ENCODE data around the gene KCNC1.

The KCNC1 gene

DNA sequence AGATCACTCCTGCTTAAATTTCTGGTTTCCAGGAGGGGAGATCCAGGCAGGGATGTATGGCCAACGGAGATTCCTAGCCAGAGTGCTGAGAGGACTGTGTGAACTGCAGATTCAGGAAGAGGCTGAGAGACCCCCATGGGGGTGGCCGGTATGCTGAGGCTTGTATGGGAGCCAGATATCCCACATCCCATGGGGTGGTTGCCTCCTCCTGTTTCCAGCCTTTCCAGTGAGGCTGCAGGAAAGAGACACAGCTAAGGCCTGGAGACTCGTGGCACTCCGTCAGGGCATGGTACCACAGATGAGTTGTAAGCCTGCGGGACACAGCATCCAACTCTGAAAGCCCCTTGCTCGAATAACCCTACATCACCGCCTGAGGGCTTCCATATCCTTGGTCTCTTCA lies 16.6 kb upstream of the KCNC1 start:
- no peak for DNase-seq

DNA sequence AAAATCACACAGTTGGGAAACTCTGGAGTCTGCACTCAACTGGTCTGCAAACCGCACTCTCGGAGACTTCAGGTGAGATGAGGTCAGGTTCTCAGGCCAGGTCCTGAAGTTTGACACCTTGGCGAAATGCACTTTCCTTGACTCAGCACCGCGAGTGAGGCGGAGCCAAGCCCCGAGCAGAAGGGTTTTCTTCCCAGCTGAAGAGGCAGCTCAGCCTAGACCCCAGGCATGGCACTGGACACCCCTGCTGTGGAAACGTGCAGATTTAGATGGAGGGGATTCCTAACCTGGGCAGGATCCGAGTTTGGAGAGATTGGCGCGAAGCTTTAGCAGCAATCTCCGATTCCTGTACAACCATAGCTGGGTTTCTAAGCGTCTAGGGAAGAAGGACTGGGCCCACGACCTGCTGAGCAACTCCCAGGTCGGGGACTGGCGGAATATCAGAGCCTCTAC lies 16.0 kb upstream of the KCNC1 start:
- no peak for DNase-seq

DNA sequence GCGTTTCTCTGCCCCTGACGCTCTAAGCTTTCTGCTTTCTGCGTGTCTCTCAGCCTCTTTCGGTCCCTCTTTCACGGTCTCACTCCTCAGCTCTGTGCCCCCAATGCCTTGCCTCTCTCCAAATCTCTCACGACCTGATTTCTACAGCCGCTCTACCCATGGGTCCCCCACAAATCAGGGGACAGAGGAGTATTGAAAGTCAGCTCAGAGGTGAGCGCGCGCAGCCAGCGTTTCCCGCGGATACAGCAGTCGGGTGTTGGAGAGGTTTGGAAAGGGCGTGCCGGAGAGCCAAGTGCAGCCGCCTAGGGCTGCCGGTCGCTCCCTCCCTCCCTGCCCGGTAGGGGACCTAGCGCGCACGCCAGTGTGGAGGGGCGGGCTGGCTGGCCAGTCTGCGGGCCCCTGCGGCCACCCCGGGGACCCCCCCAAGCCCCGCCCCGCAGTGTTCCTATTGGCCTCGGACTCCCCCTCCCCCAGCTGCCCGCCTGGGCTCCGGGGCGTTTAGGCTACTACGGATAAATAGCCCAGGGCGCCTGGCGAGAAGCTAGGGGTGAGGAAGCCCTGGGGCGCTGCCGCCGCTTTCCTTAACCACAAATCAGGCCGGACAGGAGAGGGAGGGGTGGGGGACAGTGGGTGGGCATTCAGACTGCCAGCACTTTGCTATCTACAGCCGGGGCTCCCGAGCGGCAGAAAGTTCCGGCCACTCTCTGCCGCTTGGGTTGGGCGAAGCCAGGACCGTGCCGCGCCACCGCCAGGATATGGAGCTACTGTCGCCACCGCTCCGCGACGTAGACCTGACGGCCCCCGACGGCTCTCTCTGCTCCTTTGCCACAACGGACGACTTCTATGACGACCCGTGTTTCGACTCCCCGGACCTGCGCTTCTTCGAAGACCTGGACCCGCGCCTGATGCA lies 15.3 kb upstream of the KCNC1 start, which contains the start of gene MYOD1:
TSS of gene MYOD1 (plus strand) at position 544 of the 910 bp plus-strand sequence. CDS start at position 756, 212 bp downstream.
- DNase-seq: no peak

DNA sequence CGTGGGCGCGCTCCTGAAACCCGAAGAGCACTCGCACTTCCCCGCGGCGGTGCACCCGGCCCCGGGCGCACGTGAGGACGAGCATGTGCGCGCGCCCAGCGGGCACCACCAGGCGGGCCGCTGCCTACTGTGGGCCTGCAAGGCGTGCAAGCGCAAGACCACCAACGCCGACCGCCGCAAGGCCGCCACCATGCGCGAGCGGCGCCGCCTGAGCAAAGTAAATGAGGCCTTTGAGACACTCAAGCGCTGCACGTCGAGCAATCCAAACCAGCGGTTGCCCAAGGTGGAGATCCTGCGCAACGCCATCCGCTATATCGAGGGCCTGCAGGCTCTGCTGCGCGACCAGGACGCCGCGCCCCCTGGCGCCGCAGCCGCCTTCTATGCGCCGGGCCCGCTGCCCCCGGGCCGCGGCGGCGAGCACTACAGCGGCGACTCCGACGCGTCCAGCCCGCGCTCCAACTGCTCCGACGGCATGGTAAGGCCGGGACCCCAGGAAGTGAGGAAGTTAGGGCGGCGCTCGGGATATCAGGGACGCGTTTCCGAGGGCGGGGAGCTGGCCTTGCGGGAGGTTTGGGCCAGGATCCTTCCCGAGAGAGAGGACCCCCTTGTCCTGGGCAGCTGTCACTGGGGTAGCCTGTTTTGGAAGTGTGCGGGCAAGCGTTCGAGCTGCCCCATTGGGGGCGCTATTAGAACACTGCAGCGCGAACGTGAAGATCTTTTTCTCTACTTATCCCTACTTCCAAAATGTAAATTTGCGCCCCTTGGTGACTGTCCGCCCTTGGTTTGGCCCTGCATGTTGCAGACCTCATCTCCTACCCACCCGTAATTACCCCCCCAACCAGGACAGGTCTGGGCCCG lies 14.4 kb upstream of the KCNC1 start:
- DNase-seq: no peak

DNA sequence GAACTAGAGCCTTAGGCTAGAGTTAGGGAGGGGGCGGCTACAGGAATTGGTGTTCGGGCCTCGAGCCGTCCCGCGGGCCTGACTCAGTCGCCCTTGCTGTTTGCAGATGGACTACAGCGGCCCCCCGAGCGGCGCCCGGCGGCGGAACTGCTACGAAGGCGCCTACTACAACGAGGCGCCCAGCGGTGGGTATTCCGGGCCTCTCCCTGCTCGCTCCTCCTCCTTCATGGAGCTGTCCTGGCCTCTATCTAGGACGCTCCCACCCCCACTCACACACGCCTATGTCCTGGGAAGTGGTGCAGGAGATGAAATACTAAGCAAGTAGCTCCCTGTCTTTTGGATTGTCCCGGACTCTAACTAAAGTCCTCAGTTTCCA lies 13.8 kb upstream of the KCNC1 start:
- DNase-seq: no peak

DNA sequence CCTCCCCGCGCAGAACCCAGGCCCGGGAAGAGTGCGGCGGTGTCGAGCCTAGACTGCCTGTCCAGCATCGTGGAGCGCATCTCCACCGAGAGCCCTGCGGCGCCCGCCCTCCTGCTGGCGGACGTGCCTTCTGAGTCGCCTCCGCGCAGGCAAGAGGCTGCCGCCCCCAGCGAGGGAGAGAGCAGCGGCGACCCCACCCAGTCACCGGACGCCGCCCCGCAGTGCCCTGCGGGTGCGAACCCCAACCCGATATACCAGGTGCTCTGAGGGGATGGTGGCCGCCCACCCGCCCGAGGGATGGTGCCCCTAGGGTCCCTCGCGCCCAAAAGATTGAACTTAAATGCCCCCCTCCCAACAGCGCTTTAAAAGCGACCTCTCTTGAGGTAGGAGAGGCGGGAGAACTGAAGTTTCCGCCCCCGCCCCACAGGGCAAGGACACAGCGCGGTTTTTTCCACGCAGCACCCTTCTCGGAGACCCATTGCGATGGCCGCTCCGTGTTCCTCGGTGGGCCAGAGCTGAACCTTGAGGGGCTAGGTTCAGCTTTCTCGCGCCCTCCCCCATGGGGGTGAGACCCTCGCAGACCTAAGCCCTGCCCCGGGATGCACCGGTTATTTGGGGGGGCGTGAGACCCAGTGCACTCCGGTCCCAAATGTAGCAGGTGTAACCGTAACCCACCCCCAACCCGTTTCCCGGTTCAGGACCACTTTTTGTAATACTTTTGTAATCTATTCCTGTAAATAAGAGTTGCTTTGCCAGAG lies 13.2 kb upstream of the KCNC1 start:
- DNase-seq: no peak

DNA sequence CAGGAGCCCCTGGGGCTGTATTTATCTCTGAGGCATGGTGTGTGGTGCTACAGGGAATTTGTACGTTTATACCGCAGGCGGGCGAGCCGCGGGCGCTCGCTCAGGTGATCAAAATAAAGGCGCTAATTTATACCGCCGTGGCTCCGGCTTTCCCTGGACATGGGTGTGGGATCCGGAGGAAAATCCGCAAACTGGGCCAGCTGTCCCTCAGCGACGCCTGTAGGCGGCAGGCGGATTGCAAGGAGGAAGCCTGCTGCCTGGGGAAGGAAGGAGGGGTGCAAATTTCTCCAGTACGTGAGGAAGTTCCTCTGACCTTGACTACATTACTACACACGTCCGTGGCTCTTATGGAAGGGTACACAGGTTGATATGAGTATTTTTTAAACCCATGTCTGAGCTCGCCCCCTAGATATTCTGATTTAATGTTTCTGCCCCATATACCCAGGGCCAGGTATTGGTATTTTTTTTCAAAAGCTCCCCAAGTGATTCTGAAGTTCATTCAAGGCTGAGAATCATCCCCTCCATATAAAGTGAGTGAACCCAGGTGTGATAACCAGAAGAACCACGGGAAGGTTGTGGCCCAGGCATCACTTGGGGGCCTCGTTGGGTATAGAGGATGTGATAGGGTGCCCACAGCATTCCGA lies 12.5 kb upstream of the KCNC1 start:
- no peak for DNase-seq

DNA sequence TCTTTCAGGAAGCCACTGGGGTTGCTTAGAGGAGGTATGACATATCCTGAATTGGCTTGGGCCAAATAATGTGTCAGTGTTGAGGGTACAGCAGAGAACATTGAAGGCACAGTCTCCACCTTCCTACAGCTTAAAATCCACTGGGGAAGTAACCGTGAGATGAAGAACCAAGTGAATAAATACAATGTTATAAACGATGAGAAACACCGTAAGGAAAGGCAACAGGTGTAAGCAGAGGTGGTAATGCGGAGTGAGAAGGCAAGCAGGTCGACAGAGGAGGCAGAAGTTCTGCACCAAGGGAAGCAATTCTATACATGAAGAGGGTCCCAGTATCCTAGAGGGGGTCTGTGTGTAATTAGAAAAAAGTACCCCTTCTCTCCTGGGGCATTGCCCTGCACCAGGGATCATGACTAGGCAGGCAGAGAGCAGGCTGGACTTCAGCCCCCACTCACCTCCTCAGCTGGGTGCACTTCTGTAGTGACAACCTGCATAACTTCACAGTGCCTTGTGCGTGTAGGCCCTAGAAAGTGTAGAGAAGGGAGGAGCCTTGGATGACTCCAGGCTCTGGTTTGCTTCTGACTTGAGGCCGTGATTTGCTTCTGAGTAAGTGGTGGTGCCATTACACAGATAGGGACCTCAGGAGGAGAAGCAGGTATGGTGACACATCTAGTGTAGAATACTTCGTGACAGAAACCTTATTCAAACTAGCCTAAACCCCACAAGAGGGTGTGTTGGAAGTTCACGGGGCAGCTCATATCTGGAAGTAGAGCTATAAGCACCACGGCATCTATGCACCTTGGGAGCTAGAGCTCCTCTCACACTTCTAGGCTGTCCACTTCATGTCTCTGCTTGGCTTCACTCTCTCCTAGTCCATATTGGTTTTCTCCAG lies 10.3 kb upstream of the KCNC1 start:
- DNase-seq: no peak

DNA sequence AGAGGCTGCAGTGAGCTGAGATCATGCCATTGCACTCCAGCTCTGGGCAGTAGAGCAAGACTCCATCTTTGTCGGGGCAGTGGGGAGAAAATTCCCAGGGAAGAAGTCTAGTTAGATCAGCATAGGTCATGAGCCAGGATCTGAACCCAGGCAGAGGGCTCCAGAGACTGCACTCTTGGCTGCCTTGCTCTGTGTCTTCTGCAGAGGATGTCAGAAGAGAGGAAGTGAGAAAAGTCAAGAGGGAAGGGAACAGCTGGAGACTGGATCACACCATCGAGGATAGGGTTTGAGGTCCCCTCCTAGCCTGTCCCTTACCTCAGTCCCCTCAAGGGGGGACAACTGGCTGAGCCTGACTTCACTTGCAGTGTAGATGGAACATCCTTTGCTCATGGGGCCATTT lies 9.4 kb upstream of the KCNC1 start:
- DNase-seq: no peak

DNA sequence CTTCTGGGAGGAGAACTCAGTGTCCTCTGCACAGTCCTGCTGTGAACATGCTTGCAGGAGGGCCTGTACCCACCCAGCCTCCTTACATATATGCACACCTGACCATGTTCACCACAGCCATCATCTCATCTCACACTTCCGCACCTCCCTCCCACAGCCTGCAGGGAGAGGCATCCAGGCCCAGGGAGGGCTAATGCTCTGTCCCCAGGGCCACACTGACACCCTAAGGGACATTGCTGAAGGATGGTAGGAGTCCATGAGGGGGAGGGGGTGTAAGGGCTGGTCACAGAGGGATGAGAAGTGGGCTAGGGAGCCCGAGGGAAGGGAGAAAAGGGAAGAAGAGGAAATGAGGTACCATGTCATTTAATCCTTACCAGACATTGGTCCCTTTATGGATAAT lies 4.4 kb upstream of the KCNC1 start:
- DNase-seq: no peak

DNA sequence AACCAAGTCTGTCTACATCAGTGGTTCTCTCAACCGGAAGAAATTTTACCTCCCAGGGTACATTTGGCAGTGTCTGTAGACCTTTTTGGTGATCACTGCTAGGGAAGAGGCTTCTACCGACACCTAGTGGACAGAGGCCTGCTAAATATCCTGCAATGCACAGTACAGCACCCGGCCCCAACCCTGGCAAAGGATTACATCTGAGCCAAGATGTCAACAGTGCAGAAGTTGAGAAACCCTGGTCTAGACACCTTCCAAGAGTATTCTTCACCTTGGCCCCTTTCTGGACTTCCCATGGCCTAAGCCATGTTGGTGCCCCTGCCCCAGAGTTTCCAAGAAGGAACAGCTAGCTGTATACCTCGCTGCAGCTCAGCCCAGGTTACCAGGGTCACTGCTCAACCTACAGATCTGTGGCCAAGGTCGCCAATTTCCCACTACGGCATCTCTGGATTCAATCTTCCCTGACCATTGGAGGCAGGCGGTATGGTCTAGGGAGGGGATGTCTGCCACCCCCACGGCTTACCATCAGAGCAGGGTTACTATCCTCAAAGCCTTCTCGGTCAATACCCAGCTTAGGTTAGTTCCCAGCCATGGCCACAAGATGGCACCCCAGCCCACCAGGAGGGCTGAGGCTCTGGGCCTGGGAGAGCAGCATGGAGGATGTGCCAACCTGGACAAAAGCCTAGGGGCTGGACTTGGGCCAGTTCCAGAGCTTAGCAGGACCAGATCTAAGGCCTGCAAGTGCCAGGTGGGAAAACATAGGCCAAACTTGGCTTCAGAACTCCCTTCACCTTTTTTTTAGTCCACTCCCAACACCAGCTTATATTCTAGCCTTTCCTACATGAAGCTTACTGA lies 3.7 kb upstream of the KCNC1 start:
- DNase-seq: peak; percentile 75

DNA sequence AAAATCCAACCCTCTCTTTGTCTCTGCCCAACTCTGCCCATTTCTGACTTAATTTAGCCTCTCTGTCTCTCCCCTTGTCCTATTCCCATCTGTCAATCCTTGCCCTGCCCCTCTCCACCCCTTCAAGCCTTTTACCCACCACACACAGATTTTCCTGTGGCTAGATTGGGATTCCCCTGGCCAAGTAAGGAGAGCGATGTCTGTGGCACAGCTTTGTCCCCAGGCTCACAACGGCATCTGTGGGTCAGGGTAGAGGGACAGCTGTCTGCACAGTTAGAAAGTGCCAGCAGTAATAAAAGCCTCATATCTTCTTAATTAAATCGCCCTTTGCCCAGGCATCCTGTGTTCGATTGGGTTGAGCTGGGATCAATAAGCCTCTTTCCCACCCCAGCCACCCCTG lies 1.3 kb upstream of the KCNC1 start:
- DNase-seq: no peak

DNA sequence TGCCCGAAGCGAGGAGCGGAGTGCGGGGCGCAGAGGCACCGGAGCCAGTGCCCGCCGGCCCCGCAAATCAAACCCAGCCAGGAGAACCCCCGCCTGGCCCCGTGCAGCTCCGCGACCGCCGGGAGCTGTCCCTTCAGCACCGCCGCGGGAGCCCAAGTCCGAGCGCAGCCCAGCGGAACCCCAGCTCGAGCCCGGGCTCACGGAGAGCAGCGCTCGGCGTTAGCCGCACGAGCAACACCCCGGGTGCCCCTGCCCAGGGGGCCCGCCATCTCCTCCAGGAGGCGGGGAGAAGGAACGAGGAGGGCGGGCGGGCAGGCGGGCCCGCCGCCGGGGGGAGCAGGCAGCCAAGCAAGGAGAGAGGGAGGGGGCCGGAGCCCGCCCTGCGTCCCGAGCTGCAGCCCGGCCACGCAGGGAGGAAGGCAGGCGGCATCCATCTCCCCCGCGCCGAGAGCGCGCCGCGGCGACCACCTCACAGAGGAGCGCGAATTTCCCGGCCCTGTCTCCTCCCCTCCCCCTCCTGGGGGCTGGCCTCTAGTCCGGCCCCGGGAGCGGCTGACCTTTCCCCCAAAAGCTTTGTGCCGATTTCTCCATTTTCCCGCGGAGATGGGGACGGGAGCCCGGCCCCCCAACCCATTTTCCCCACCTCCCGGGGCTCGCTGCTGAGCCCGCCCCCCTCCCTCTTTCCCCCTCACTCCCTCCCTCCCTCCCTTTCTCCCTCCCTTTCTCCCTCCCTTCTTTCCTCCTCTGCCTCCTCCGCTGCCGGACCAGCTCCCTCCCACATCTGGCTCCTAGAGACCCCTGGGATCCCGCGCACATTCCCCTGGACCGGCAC lies 621 bp downstream of the KCNC1 start:
- peak; percentile 38 for DNase-seq

DNA sequence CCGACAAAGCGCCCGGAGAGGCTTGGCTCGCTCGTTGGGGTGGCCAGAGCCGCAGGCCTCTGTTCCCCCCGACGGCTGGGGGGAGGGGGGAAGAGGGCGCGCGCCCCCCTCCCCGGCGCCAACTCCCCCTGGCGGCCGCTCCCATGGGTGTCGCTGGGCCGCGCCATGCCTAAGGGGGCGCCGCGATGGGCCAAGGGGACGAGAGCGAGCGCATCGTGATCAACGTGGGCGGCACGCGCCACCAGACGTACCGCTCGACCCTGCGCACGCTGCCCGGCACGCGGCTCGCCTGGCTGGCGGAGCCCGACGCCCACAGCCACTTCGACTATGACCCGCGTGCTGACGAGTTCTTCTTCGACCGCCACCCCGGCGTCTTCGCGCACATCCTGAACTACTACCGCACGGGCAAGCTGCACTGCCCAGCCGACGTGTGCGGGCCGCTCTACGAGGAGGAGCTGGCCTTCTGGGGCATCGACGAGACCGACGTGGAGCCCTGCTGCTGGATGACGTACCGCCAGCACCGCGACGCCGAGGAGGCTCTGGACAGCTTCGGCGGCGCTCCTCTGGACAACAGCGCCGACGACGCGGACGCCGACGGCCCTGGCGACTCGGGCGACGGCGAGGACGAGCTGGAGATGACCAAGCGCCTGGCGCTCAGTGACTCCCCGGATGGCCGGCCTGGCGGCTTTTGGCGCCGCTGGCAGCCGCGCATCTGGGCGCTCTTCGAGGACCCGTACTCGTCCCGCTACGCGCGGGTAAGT lies 1.4 kb downstream of the KCNC1 start:
- peak; percentile 29 for DNase-seq

DNA sequence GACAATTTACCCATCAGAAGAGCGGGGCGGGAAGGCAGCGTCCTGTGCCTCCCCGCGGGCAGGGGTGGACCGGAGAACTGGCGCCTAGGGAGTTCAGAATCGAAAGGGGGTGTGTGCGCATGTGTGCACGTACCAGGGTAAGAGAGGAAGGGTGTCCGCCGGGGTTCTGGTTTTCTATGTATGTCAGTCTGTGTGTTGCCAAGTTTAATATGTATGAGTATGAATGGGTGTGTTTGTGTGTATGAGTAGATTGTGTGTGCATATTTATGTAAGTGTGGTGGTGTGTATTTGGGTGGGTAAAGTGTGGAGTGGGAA lies 2.0 kb downstream of the KCNC1 start:
- DNase-seq: peak; percentile 23

DNA sequence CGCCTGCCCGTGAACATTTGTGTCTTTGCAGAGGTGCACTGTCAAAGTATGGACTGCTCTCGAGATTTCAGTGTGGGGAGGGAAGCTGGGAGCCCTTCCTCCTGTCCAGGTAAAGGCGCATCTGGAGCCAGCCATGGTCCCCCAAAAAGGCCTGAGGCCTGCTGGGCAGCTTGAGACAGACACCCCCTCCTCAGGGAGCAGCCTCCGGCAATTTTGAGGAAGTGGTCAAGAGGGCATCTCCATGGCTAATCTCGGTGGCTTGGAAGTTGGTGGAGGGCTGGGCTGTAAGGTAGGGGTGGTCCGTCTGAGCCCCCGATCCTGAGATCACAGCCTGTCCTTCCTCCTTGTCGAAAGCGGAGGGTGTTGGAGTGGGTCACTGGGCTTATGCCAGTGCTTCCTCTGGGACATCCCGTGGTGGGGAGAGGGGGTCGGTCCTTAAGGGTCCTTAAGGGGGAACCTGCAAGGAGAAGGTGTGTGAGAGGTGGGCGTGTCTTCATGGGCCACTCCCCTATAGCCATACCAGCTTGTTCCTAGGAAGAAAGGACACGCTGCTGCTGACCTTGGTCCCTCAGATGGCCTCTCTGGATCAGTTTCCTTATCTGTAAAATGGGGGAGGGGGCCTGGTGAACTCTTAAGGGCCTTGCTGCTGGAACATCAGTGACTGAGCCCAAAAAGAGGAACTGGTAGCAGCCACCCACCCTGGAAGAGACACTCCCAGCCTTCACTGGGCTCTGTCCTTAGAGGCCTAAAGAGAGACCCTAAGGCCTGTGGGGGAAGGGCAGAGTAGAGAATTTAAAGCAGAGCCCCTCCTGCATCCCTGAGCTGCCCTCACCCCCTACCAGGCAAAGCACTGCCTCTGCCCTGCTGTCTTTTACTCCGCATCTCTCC lies 2.6 kb downstream of the KCNC1 start:
- peak; percentile 21 for DNase-seq

DNA sequence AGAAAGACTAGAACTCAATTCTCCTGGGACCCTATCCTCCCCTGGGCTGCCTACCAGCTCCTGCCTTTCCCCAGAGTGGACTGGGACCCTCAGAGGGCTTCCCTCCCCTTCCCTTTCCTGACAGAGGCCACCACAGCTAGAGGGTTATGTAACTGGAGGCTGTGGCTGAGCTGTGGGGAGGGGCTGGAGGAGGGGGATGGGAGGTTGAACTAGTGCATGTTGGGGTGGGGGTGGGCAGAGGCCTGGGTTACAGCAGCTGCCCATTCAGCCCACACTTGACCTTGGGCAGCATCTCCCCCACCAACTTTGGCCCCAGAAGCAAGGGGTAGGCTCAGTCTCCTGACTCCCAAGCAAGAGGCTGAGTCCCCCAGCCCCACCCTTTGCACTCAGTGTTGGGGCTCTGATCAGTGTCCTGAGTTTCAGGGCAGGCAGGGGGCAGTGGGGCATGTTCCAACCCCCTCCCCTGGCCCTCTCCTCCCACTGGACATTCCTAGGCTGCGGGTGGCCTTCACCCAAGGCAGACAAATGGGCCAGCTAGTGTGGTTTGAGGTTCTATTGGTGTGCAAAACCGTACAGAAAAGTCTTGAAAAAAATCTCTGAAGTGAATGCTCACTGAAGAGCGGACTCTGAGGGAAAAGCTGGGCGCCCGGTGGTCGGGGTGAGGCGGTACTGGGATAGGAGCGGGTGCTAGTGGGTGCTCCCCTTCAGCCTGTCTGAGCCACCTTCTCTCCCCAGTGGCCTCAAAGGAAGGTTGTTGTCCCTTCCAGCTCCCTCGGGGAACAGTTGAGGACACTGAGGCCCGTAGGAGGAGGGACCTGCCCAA lies 3.8 kb downstream of the KCNC1 start:
- peak; percentile 24 for DNase-seq
